Mesothelial cell of epicardium (in vitro differentiated cells): ENCODE measurements around the gene LEPR. TPM values are rescaled to one million over a fixed set of nuclear protein-coding genes. Genes with fewer than 3 reads are reported as not detected.
A peak's percentile ranks its signal among the peaks of the same experiment; 100 is the strongest.

Experiments used
- DNase-seq, 2 experiments: peaks; one replicate each; pipeline ENCODE4 v3.0.0; 2021; ENCODE audit warnings: low spot score in 2 of 2; ENCODE audit not compliant: unreplicated experiment in 2 of 2
- H3K27ac Mint-ChIP-seq: 2 replicates; pipeline ENCODE4 v1.8.0; 2021; ENCODE audit warnings: mixed read lengths
- H3K27me3 Mint-ChIP-seq: 2 replicates; pipeline ENCODE4 v1.8.0; 2021; ENCODE audit warnings: low read depth, mixed read lengths
- H3K36me3 Mint-ChIP-seq: 2 replicates; pipeline ENCODE4 v1.8.0; 2021; ENCODE audit warnings: mixed read lengths
- H3K4me1 Mint-ChIP-seq: 2 replicates; pipeline ENCODE4 v1.8.0; 2021; ENCODE audit warnings: mixed read lengths
- H3K4me3 Mint-ChIP-seq: 2 replicates; pipeline ENCODE4 v1.8.0; 2021; ENCODE audit warnings: mild to moderate bottlenecking, moderate library complexity, mixed read lengths
- H3K9me3 Mint-ChIP-seq: 2 replicates; pipeline ENCODE4 v1.8.0; 2021; ENCODE audit warnings: mixed read lengths
- CTCF ChIP-seq: fragments of 200-600 bp; sonication (generic); IDR thresholded peaks from one replicate; pipeline ENCODE4 v1.5.0; 2021; ENCODE audit warnings: antibody characterized with exemption; ENCODE audit not compliant: unreplicated experiment
- total RNA-seq: library from RNA; stranded (reverse); gene quantifications from 3 replicates; pipeline ENCODE4 v1.2.1, GENCODE V29; 2021

The LEPR gene
- total RNA-seq, 1 donor from 2014 or later: 5.0 TPM

DNA sequence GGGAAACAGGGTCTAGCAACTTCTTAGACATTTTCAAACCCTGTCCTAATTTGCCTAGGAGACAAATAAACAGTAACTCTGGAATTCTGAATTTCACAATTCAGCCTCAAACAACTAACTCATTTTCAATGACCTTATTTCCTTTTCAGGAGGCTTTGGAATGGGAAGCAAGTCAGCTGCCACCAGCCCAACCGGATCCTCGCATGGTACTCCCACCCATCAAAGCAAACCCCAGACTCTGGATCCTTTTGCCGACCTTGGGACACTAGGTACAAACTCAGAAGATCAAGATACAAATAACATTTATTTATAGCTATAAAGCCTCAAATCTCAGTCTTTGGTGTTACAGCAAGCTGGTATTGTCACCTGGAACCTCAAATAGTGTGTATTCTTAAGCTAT is 18.9 kb upstream of the LEPR start:
- Mint-ChIP-seq H3K9me3 (no peaks in the 10 kb centered on the region), H3K27ac (no peak overlapping the region), H3K4me3 (no peak overlapping the region), H3K4me1 (no peaks in the 10 kb centered on the region), H3K36me3 (peaks cover 18% of the 10 kb centered on the region), H3K27me3 (no peaks in the 10 kb centered on the region)
- DNase-seq: no peak
- TF ChIP-seq CTCF: no peak

GRCh38 chr1:65404941-65405340 is 15.5 kb upstream of the LEPR start:
- H3K36me3 Mint-ChIP-seq: peaks cover 29% of the 10 kb centered on the region
- H3K27ac Mint-ChIP-seq: peak overlapping the region; percentile 21
- H3K9me3 Mint-ChIP-seq: no peaks in the 10 kb centered on the region
- no peak for DNase-seq
- no peak for TF ChIP-seq CTCF
- H3K4me3 Mint-ChIP-seq: no peak overlapping the region
- no peaks in the 10 kb centered on the region for H3K27me3 Mint-ChIP-seq
- H3K4me1 Mint-ChIP-seq: no peaks in the 10 kb centered on the region

GRCh38 chr1:65407877-65408276 is 12.6 kb upstream of the LEPR start:
- no peak for DNase-seq
- no peaks in the 10 kb centered on the region for H3K9me3 Mint-ChIP-seq
- no peak overlapping the region for H3K4me3 Mint-ChIP-seq
- H3K4me1 Mint-ChIP-seq: no peaks in the 10 kb centered on the region
- H3K36me3 Mint-ChIP-seq: peaks cover 39% of the 10 kb centered on the region
- H3K27me3 Mint-ChIP-seq: no peaks in the 10 kb centered on the region
- no peak for TF ChIP-seq CTCF
- no peak overlapping the region for H3K27ac Mint-ChIP-seq

DNA sequence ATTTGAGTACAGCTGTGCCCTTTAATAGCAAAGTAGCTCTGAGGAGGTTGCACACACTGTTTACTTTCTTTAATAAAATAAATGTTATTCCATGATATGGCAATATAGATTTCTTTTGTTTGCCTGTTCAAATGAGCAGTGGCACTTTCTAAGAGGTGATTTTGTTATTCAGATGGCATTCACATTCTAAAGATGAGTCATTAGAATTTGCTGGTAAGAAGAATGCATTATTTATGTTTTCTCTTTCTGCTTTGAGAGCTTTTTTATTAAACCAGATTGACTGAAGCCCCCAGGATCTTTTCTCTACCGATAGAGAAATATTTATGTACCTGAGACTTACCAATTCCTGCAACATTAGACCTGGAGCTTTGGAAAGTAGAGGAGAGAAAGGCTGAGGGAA is 11.2 kb upstream of the LEPR start:
- Mint-ChIP-seq H3K27ac (no peak overlapping the region), H3K27me3 (no peaks in the 10 kb centered on the region)

DNA sequence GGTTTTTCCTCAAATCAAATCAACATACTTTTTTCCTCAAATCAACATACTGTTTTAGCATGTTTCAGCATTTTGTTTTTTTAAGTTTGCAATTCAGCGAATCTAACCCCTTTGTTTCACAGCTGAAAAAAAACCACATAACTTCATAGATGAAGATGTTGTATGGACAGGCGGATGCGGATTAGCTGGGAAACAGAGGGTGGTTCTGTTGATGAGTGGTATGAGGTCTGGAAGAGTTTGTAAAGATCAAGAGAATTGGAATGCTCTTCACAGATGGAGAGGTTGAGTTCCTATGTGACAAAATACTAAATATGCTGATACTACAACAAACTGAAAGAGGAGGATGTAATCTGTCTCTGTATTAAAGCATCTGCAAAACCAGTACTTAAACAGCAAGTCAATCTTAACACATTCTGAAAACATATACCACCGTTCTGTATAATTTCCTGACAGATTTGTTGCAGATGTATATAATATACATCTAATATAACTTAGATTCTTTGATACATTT is 10.6 kb upstream of the LEPR start:
- Mint-ChIP-seq H3K27ac (no peak overlapping the region), H3K27me3 (no peaks in the 10 kb centered on the region), H3K4me3 (no peak overlapping the region), H3K36me3 (peaks cover 39% of the 10 kb centered on the region), H3K4me1 (peaks cover 9% of the 10 kb centered on the region), H3K9me3 (no peaks in the 10 kb centered on the region)
- DNase-seq: no peak
- no peak for TF ChIP-seq CTCF

More for the DNA sequence above, 11.2 kb upstream of the LEPR start:
- H3K4me1 Mint-ChIP-seq: peaks cover 7% of the 10 kb centered on the region
- H3K36me3 Mint-ChIP-seq: peaks cover 39% of the 10 kb centered on the region
- H3K4me3 Mint-ChIP-seq: no peak overlapping the region
- DNase-seq: no peak
- no peaks in the 10 kb centered on the region for H3K9me3 Mint-ChIP-seq
- TF ChIP-seq CTCF: no peak
